NCI-H2107 treated with DMSO at 0.1 percent for 48 hours (cell line): ENCODE measurements around the gene ZNF747.
"Not testable (repeated sequence)": the region's sequence is repeated elsewhere in the genome, so short reads cannot be mapped to it uniquely, and the experiment has no call there.

Source experiments
- DNase-seq: peaks from one replicate; lab custom pipeline; 2025; ENCODE audit not compliant: unreplicated experiment; lab: John Stamatoyannopoulos, UW

ZNF747 gene

GRCh38 chr16:30535106-30535776, 583 bp upstream of the ZNF747 start:
- no peak for DNase-seq

GRCh38 chr16:30533748-30534367, 800 bp downstream of the ZNF747 start:
- DNase-seq: no peak

- no peak for DNase-seq
These were observed 1.5 kb downstream of the ZNF747 start for GRCh38 chr16:30533146-30533522.

- DNase-seq: no peak
These were observed 2.1 kb downstream of the ZNF747 start for GRCh38 chr16:30532285-30533145.

DNA sequence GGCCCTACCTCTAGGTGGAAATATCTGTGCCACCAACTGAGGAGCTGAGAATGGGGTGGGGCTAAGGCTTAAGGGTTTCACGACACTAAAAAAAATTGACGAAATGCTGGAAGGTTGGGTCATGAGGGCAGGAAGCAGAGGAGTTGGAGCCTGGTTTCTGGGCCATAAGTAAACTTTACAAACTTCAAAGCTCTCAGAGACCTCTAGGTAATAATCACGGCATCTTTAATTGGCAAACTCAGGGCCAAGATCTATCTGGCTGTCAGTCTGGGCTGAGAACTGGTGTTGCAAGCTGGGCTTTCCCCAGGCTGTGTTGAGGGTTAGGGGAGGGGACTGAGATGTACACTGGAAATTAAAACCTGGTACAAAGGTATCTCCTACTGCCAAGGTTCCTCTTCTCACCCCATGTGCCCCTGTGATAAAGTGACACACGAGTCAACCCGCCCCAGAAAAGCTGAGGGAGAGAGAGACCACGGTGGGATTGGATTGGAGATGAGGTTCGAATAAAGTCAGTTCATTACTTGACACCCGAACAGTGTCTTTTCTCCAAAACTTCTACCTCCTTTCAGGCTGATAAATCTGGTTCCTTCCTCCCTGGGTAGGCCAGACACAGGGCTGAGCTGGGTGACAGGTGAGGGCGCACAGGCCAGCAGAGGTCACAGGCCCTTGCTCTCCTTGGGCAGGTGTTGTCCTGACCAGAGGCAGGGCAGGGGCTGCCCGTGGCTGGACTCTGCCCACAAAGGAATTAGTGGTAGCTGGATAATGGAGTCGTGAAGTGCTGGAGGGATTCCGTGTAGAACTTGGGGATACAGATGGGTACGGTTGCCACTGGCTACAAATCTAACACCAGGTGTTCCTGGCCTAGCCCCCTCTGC, 4.3 kb downstream of the ZNF747 start:
- no peak for DNase-seq

DNA sequence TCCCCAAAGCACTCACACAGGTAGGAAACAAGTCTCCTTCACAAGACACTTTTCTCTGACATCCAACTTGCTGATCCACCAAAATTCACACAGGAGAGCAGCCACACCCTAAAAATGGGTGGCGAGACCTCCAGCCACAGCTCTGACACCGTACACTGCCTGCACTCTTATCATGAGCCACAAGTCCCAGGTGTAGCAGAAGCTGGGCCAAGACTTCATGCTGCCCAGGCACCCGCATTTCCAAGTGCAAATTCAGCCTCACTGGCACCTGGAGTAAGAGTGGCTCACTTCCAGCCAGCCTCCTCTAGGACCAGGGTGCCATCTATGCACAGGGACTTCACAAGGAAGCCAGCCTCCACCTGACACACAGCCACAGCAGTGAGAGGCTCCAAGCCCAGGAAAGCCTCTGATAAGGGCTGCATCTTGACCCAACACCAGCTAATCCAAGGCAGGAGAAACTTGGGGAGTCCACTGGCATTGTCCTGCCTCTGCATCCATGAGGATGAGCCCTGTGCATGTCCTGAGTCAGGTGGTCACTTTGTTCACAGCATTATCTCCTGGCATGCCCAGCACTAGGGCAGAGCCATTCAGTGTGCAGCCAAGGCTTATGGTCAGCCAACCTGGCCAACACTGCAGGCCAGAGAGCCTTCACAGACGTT, 5.7 kb downstream of the ZNF747 start:
- no peak for DNase-seq

- DNase-seq: no peak
These were observed 7.0 kb downstream of the ZNF747 start for GRCh38 chr16:30527635-30528178.

DNA sequence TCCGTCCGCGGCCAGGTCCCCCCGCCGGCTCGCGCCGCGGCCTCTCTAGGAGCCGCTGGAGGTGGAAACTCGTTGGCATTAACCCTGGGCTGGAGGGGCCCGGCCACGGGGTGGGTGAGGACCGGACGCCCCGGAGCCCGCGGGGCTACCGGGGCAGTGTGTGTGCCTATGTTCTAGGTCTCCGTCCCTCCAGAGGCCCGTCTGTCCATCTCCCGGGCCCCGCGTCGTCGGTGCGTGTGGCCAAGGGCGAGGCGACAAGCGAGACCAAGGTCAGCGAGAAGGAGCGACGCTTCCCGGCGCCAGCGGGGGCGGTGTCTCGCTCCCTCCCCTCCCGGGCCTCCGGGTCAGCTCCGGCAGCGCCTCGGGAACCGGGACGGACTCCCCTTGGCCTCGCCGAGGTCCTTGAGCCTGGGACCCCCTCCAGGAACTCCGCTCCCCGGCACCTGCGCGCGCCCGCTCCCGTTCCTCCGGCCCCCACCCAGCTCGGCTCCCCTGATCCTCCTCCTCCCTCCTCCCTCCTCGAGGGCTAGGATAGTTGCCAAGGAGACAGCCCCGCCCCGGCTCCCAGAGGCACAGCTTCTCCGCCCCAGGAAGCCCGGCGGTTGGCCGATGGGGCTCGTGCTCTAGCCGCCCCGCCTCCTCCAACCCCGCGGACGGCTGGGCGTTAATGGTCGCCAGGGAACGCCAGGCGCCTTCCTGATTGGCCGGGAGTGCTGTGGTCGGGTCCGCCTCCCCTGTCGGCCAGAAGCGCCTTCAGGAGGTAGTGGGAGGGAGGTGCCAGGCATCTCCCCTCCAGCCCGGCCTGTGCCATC, 7.6 kb downstream of the ZNF747 start:
- DNase-seq: peak; percentile 88

DNA sequence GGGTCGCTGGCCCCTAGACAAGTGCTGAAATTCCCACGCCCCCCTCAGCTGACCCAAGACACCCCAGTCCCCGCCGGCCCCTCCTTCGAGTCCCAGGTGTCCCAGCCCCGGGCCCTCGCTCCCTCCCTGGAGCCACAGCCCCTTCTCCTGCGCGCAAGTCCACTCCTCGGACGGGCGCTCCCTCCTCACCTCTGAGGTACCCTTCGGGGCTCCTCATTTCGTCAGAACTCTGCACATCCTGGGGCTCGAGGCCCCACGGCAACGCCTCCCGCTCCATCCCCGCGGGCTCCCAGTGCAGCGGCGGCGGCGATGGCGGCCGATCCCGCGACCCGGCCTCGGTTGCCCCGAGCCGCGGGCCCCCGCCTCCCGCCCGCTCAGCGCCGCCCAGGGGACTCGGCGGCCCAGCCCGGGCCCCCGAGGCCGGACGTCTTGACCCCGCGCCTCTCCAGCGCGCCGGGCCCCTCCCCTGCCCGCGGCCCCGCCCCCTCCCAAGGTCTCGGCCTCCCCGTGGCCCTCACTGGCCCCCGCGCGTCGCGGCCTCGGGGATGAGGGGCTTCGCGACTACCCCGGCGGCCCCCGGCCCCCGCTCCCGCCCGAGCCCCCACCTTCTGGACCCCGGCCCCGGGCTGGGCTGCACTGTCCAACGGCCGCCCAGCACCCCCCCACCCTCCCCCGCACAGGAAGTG, 8.4 kb downstream of the ZNF747 start, which contains the start of gene ZNF768:
TSS of gene ZNF768 (minus strand) at position 430 of the 686 bp plus-strand sequence. CDS start at position 277, 153 bp downstream.
- DNase-seq: no peak

GRCh38 chr16:30525844-30526136, 8.9 kb downstream of the ZNF747 start:
- no peak for DNase-seq

GRCh38 chr16:30524575-30525568, 9.8 kb downstream of the ZNF747 start:
- no peak for DNase-seq

GRCh38 chr16:30523768-30524574, 10.7 kb downstream of the ZNF747 start:
- DNase-seq: no peak

- DNase-seq: not testable (repeated sequence)
These were observed 11.8 kb downstream of the ZNF747 start for GRCh38 chr16:30522702-30523463.

DNA sequence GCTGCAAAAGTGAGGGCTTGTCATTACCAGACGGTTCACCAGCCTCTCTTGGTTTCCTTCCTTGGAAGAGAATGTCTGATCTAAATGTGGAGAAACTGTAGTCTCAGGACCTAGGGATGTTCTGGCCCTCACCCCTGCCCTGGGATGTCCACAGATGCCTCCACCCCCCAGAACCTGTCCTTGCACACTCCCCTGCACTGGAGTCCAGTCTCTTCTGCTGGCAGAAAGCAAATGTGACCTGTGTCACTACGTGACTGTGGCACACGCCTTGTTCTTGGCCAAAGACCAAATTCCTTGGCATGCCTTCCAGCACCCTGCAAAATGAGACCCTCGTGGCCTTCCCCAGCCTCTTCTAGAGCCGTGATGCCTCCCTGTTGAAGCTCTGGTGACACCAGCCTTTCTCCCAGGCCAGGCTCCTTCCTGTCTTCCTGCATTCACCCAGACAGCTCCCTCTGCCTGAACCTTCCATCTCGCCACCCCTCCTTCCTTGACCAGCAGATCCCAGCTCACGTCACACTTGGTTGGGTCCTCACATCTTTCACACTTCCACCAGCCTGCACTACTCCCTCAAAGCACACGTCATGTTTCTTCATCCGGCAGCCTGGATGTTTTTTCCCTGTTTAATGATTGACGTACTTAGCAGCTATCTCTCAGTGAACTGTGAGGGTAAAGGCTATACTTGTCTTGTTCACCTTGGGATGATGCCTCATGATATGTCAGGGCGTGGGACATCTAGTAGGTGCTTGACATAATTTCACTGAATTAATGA, 12.6 kb downstream of the ZNF747 start:
- DNase-seq: no peak

DNA sequence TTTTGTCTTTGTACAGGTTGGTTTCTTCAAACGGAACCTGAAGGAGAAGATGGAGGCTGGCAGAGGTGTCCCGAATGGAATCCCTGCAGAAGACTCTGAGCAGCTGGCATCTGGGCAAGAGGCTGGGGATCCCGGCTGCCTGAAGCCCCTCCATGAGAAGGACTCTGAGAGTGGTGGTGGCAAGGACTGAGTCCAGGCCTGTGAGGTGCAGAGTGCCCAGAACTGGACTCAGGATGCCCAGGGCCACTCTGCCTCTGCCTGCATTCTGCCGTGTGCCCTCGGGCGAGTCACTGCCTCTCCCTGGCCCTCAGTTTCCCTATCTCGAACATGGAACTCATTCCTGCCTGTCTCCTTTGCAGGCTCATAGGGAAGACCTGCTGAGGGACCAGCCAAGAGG, 13.2 kb downstream of the ZNF747 start:
- no peak for DNase-seq
